PC-9 (cell line): ENCODE results near the gene PMS1. TPM values are rescaled to one million over a fixed set of nuclear protein-coding genes. Genes with fewer than 3 reads are reported as not detected.

Experiments used
- BruUV-seq: library from RNA; stranded (reverse); fragments of 400-500 nt; replicated peaks from 2 replicates; lab custom pipeline; 2021; lab: Mats Ljungman, UMichigan
- CTCF ChIA-PET: fragments of 300-600 bp; sonication (Branson Sonifier 250); formaldehyde crosslinking; loops from one replicate; lab custom pipeline; 2022; ENCODE audit warnings: antibody characterized with exemption; lab: Charles Lee
- POLR2A ChIA-PET: fragments of 300-600 bp; sonication (Branson Sonifier 250); formaldehyde crosslinking; loops from one replicate; lab custom pipeline; 2022; ENCODE audit warnings: antibody characterized with exemption; ENCODE audit not compliant: unreplicated experiment; lab: Charles Lee
- DNase-seq, 2 experiments: peaks; one replicate each; pipeline versions ENCODE4 v3.0.0 to v3.0.0-alpha.2; 2015 to 2022; ENCODE audit warnings: mixed read lengths in 1 of 2
- H2AFZ ChIP-seq: fragments of 200-600 bp; sonication (generic); 2 replicates; pipeline ENCODE4 v1.8.1; 2017; ENCODE audit warnings: antibody characterized with exemption
- H3F3A ChIP-seq: fragments of 200-600 bp; sonication (generic); 2 replicates; pipeline ENCODE4 v1.8.1; 2017; ENCODE audit warnings: antibody characterized with exemption, mild to moderate bottlenecking, low read depth; ENCODE audit not compliant: insufficient read depth
- H3K27ac ChIP-seq: fragments of 200-600 bp; sonication (generic); 2 replicates; pipeline ENCODE4 v1.6.1; 2016; ENCODE audit warnings: mixed run types
- H3K27me3 ChIP-seq: fragments of 200-600 bp; sonication (generic); 2 replicates; pipeline ENCODE4 v1.6.1; 2016; ENCODE audit warnings: low read depth, mixed run types; ENCODE audit not compliant: insufficient read depth
- H3K36me3 ChIP-seq: fragments of 200-600 bp; sonication (generic); 2 replicates; pipeline ENCODE4 v1.6.1; 2016; ENCODE audit warnings: low read depth, mixed run types
- H3K4me1 ChIP-seq: fragments of 200-600 bp; sonication (generic); replicated peaks from 2 replicates; pipeline ENCODE4 v1.6.1; 2016; ENCODE audit warnings: mixed run types; ENCODE audit not compliant: insufficient read depth
- H3K4me2 ChIP-seq: fragments of 200-600 bp; sonication (generic); 2 replicates; pipeline ENCODE4 v1.6.1; 2017; ENCODE audit warnings: mixed run types
- H3K4me3 ChIP-seq: fragments of 200-600 bp; sonication (generic); 2 replicates; pipeline ENCODE4 v1.6.1; 2016; ENCODE audit warnings: mixed run types
- H3K79me2 ChIP-seq: fragments of 200-600 bp; sonication (generic); 2 replicates; pipeline ENCODE4 v1.6.1; 2017; ENCODE audit warnings: low read depth, mixed run types
- H3K9me2 ChIP-seq: fragments of 200-600 bp; sonication (generic); 2 replicates; pipeline ENCODE4 v1.8.1; 2017; ENCODE audit warnings: mild to moderate bottlenecking; ENCODE audit not compliant: insufficient read depth
- H3K9me3 ChIP-seq: fragments of 200-600 bp; sonication (generic); 2 replicates; pipeline ENCODE4 v1.8.1; 2016; ENCODE audit warnings: low read depth; ENCODE audit not compliant: insufficient read depth
- H4K20me1 ChIP-seq: fragments of 200-600 bp; sonication (generic); 2 replicates; pipeline ENCODE4 v1.8.1; 2017; ENCODE audit not compliant: insufficient read depth
- EZH2 ChIP-seq: fragments of 200-600 bp; sonication (generic); IDR thresholded peaks from 2 replicates; pipeline ENCODE4 v1.8.0; 2017; ENCODE audit warnings: antibody characterized with exemption, low read depth
- intact Hi-C: fragments of 100-400 bp; cut with micrococcal nuclease; formaldehyde crosslinking; loops from one replicate; pipeline ENCODE4 v1.10.0; 2022; ENCODE audit not compliant: unreplicated experiment
- total RNA-seq: library from RNA; stranded (reverse); gene quantifications from 2 replicates; pipeline ENCODE4 v1.2.3, GENCODE V29; 2021
- TF ChIP-seq, protein P1 (sequence below): fragments of 200-600 bp; sonication (generic); conservative IDR thresholded peaks from 2 replicates; pipeline ENCODE4 v1.6.1; 2017; ENCODE audit warnings: mixed run types, antibody characterized with exemption, mild to moderate bottlenecking, moderate library complexity

The PMS1 gene
- total RNA-seq, 1 experiment from 2014 or later, result 18.6 TPM

DNA sequence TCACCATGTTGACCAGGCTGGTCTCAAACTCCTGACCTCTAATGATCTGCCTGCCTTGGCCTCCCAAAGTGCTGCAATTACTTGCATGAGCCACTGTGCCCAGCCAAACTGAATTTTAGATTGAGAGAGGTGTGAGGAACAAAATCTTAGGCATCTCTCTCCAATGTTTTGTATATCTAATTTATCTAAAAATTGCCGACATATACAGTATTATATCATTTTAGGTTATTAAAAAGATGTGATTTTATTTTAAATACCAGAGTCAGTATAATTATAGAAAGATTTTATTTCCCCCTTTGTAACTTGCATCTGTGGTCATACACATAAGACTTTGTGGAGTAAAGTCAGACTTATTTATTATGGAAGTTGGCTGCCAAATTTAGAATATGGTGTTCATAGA, 10.1 kb downstream of the PMS1 start:
- Histone ChIP-seq H3F3A (no peaks in the 10 kb centered on the region), H3K9me2 (no peaks in the 10 kb centered on the region), H4K20me1 (no peaks in the 10 kb centered on the region), H3K79me2 (no peaks in the 10 kb centered on the region; the same call in 1 of the 2 replicates), H3K9me3 (no peaks in the 10 kb centered on the region), H3K4me1 (no peaks in the 10 kb centered on the region), H2AFZ (no peak overlapping the region), H3K27ac (no peak overlapping the region), H3K27me3 (no peaks in the 10 kb centered on the region), H3K4me2 (no peak overlapping the region), H3K36me3 (peaks cover 3% of the 10 kb centered on the region; the same call in 1 of the 2 replicates), H3K4me3 (no peak overlapping the region)
- POLR2A ChIA-PET, result no interaction called here
- CTCF ChIA-PET, result no interaction called here
- TF ChIP-seq EZH2, result no peak
- TF ChIP-seq, protein P1, sequence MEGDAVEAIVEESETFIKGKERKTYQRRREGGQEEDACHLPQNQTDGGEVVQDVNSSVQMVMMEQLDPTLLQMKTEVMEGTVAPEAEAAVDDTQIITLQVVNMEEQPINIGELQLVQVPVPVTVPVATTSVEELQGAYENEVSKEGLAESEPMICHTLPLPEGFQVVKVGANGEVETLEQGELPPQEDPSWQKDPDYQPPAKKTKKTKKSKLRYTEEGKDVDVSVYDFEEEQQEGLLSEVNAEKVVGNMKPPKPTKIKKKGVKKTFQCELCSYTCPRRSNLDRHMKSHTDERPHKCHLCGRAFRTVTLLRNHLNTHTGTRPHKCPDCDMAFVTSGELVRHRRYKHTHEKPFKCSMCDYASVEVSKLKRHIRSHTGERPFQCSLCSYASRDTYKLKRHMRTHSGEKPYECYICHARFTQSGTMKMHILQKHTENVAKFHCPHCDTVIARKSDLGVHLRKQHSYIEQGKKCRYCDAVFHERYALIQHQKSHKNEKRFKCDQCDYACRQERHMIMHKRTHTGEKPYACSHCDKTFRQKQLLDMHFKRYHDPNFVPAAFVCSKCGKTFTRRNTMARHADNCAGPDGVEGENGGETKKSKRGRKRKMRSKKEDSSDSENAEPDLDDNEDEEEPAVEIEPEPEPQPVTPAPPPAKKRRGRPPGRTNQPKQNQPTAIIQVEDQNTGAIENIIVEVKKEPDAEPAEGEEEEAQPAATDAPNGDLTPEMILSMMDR, result no peak
- no peak for DNase-seq
- intact Hi-C loops, result no loop called here
- BruUV-seq, result no TSS peak

DNA sequence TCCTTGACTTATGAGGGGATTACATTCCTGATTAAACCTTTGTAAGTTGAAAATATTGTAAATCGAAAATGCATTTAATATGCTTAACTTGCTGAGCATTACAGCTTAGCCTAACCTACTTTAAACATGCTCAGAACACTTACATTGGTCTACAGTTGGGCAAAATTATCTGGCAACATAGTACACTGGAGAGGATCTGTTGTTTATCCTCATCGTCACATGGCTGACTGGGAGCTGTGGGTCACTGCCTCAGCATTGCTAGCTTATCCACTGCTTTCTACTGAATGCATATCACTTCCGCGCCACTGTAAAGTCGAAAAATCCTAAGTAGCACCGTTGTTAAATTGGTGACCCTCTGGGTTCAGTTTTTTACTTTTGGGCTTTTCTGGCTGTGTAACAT, 13.7 kb downstream of the PMS1 start:
- no peaks in the 10 kb centered on the region for H3F3A ChIP-seq
- H4K20me1 ChIP-seq, result no peaks in the 10 kb centered on the region
- no peaks in the 10 kb centered on the region for H3K9me3 ChIP-seq
- H3K9me2 ChIP-seq, result no peaks in the 10 kb centered on the region
- ChIA-PET CTCF (no interaction called here), POLR2A (no interaction called here)
- H3K79me2 ChIP-seq, result no peaks in the 10 kb centered on the region
- DNase-seq, result no peak
- intact Hi-C loops, result loop anchor here (2.0 kb wide), 1 partner anchor 273 kb away; no protein-coding TSS in a partner anchor
- H3K4me2 ChIP-seq, result no peak overlapping the region
- no peak for TF ChIP-seq EZH2
- TF ChIP-seq, protein P1, result no peak
- peaks cover 3% of the 10 kb centered on the region; the same call in 1 of the 2 replicates for H3K36me3 ChIP-seq
- no peaks in the 10 kb centered on the region for H3K4me1 ChIP-seq
- H3K4me3 ChIP-seq, result no peak overlapping the region
- no peak overlapping the region for H3K27ac ChIP-seq
- no peaks in the 10 kb centered on the region for H3K27me3 ChIP-seq
- H2AFZ ChIP-seq, result no peak overlapping the region
- no TSS peak for BruUV-seq

DNA sequence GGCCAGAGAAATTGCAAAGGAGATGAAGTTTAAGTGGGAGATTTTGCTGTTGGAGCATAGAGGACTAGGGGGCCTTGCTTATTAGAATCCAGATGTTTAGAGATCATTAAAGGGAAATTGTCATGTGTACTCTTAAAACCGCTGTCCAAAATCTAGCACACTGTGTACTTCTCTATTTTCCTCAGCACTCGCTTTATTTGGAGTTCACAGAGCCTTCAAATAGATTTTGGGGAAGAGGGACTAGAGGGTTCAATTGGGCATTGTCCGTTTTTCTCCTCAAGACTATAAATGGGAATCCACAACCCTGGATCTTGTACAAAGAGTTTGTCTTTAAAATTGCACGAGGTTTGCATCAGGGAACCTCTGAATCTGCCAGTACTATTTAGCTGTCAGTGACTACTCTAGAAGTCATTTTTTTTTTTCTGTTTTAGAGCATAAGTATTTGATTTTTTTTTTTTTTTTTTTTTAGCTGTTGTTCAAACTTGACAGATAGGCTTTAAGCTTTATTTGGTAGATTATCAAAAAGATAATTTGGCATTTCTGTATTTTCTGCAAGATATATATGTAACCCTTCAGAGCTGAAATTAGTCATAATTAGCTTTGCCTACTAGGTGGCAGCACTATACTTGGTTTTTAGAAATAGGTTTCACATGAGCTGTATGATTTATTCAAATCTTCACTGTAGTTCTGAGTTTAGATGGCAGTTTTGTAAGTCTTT, 14.2 kb downstream of the PMS1 start:
- H4K20me1 ChIP-seq, result no peaks in the 10 kb centered on the region
- H3K4me3 ChIP-seq, result no peak overlapping the region
- H3K9me3 ChIP-seq, result no peaks in the 10 kb centered on the region
- no peaks in the 10 kb centered on the region for H3K79me2 ChIP-seq
- H3K27me3 ChIP-seq, result no peaks in the 10 kb centered on the region
- no peak for DNase-seq
- no peaks in the 10 kb centered on the region for H3K9me2 ChIP-seq
- no peaks in the 10 kb centered on the region; the same call in 1 of the 2 replicates for H3K36me3 ChIP-seq
- no peak for TF ChIP-seq EZH2
- TF ChIP-seq, protein P1, result peak; percentile 55
- no peak overlapping the region for H3K27ac ChIP-seq
- ChIA-PET CTCF (interaction anchor here (0.8 kb wide), 1 partner anchor 272 kb away, joined by 5 read pairs; no protein-coding TSS in a partner anchor), POLR2A (interaction anchor here (0.7 kb wide), 1 partner anchor 268 kb away, joined by 12 read pairs; no protein-coding TSS in a partner anchor)
- H3K4me2 ChIP-seq, result no peak overlapping the region
- no TSS peak for BruUV-seq
- no peaks in the 10 kb centered on the region for H3K4me1 ChIP-seq
- H2AFZ ChIP-seq, result no peak overlapping the region
- no peaks in the 10 kb centered on the region for H3F3A ChIP-seq
- intact Hi-C loops, result loop anchor here (2.0 kb wide), 1 partner anchor 272 kb away; no protein-coding TSS in a partner anchor
